Measurements from ENCODE around the gene RBFOX2. TPM values are rescaled to one million over a fixed set of nuclear protein-coding genes. Genes with fewer than 3 reads are reported as not detected.
"Not testable (repeated sequence)": the region's sequence is repeated elsewhere in the genome, so short reads cannot be mapped to it uniquely, and the experiment has no call there.

The RBFOX2 gene
- total RNA-seq, 5 donors from 2014 or later (not counting 1 experiment from before 2014, with no cell fraction given) = 0.73 to 1.5 (median 1.4) TPM

DNA sequence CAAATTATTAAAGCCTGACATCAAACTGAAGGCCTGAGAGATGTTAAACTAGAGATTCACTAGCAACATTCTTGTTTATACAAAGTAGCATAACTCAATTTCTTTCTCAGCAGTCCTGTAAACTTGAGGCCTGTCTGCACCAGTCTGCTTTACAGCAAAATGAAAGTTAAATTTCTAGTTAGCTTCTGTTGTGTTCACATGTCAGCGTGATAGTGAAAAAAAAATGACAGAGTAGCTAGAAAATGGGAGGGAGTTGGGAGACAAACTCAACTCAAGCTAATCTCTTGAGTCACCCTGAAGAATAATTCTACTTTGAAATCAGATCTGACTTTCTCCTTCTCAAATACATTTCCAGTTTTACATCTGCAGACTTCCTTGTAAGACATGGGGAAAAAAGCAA is 6.5 kb downstream of the RBFOX2 start:
- WGBS (ENCODE audit: insufficient coverage) = no CpG with 5 or more reads among the region's 1 CpG
- H3K36me3 Mint-ChIP-seq = no peaks in the 10 kb centered on the region
- H3K4me1 ChIP-seq (ENCODE audit: control insufficient read depth in 1 of 2, extremely low read depth in 1 of 2, insufficient read depth in 2 of 2, low read length in 2 of 2) = peaks cover 0 to 2% of the 10 kb centered on the region in 2 experiments
- H3K27me3 Mint-ChIP-seq = peaks cover 0 to 9% of the 10 kb centered on the region in 2 donors
- no peak overlapping the region for H3K4me3 Mint-ChIP-seq
- H3K27ac ChIP-seq (ENCODE audit: low read length) = no peak overlapping the region
- no peaks in the 10 kb centered on the region for H3K27me3 ChIP-seq (replicated peaks in 1 of 2; ENCODE audit: control insufficient read depth in 2 of 2, extremely low read depth in 1 of 2, insufficient read depth in 2 of 2, low read length in 1 of 2)
- ChIA-PET CTCF (no interaction called here), POLR2A (interaction anchor here in 1 of 2 donors (0.5 kb wide), 1 partner anchor 11 kb away, joined by 4 read pairs; no protein-coding TSS in a partner anchor)
- H3K4me3 ChIP-seq (ENCODE audit: control insufficient read depth in 1 of 2, extremely low read depth in 1 of 2, low read length in 1 of 2) = no peak overlapping the region
- no peaks in the 10 kb centered on the region for H3K9me3 Mint-ChIP-seq
- H3K27ac Mint-ChIP-seq = peak overlapping the region; percentile 62 to 78
- no peak for DNase-seq
- no peaks in the 10 kb centered on the region for H3K9me3 ChIP-seq
- peak in 1 of 4 experiments; percentile 47 for ATAC-seq (replicated peaks in 1 of 4)
- H3K4me1 Mint-ChIP-seq = peaks cover 15 to 25% (median 19%) of the 10 kb centered on the region in 3 donors
- no peaks in the 10 kb centered on the region for H3K36me3 ChIP-seq (ENCODE audit: control insufficient read depth in 2 of 2, extremely low read depth in 1 of 2, insufficient read depth in 1 of 2, low read length in 1 of 2)

DNA sequence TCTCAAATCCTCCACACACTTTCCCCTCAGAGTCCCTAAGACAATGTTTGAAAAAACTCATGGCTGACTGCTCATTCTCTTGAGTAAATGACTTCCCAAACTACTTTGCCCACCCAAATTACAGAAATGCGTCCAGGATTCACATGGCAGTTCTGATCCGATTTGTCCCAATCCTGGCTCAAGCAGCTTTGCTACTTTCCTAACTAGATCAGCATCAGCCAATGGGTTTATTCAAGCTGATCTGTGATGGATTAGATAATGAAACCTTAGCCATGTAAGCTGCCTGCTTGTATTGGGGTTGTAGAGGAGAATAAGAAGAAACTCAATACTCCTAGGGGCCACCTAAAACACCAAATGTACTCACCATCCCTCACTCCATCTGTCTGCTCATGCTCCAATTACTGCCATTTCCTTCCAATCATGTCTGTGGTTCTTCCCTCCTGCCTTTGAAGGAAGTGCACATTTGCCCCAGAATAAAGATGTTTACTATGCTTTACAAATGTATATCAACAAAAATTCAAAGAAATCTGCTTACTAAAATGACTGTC is 6.9 kb downstream of the RBFOX2 start:
- ChIA-PET POLR2A (interaction anchor here in 1 of 2 donors (0.5 kb wide), 1 partner anchor 10 kb away, joined by 4 read pairs; no protein-coding TSS in a partner anchor), CTCF (no interaction called here)
- no peak overlapping the region for H3K4me3 ChIP-seq (ENCODE audit: control insufficient read depth in 1 of 2, extremely low read depth in 1 of 2, low read length in 1 of 2)
- H3K9me3 Mint-ChIP-seq = no peaks in the 10 kb centered on the region
- no peak overlapping the region for H3K4me3 Mint-ChIP-seq
- ATAC-seq (replicated peaks in 1 of 4) (no peak), DNase-seq (no peak)
- H3K27me3 Mint-ChIP-seq = peaks cover 0 to 9% of the 10 kb centered on the region in 2 donors
- H3K36me3 Mint-ChIP-seq = no peaks in the 10 kb centered on the region
- H3K9me3 ChIP-seq = no peaks in the 10 kb centered on the region
- no CpG with 5 or more reads among the region's 2 CpGs for WGBS (ENCODE audit: insufficient coverage)
- no peaks in the 10 kb centered on the region for H3K27me3 ChIP-seq (replicated peaks in 1 of 2; ENCODE audit: control insufficient read depth in 2 of 2, extremely low read depth in 1 of 2, insufficient read depth in 2 of 2, low read length in 1 of 2)
- no peaks in the 10 kb centered on the region for H3K36me3 ChIP-seq (ENCODE audit: control insufficient read depth in 2 of 2, extremely low read depth in 1 of 2, insufficient read depth in 1 of 2, low read length in 1 of 2)
- H3K4me1 Mint-ChIP-seq = peaks cover 12 to 22% (median 17%) of the 10 kb centered on the region in 3 donors
- peak overlapping the region; percentile 62 to 78 for H3K27ac Mint-ChIP-seq
- peaks cover 0 to 2% of the 10 kb centered on the region in 2 experiments for H3K4me1 ChIP-seq (ENCODE audit: control insufficient read depth in 1 of 2, extremely low read depth in 1 of 2, insufficient read depth in 2 of 2, low read length in 2 of 2)
- H3K27ac ChIP-seq (ENCODE audit: low read length) = no peak overlapping the region

DNA sequence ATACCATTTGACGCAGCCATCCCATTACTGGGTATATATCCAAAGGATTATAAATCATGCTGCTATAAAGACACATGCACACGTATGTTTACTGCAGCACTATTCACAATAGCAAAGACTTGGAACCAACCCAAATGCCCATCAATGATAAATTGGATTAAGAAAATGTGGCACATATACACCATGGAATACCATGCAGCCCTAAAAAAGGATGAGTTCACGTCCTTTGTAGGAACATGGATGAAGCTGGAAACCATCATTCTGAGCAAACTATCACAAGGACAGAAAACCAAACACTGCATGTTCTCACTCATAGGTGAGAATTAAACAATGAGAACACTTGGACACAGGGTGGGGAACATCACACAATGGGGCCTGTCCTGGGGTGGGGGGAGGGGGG is 7.8 kb downstream of the RBFOX2 start:
- H3K27ac ChIP-seq (ENCODE audit: low read length); H3K27ac Mint-ChIP-seq; DNase-seq; H3K4me3 Mint-ChIP-seq; H3K36me3 Mint-ChIP-seq; ATAC-seq (replicated peaks in 1 of 4); H3K4me1 ChIP-seq (ENCODE audit: control insufficient read depth in 1 of 2, extremely low read depth in 1 of 2, insufficient read depth in 2 of 2, low read length in 2 of 2); POLR2A ChIA-PET; H3K4me3 ChIP-seq (ENCODE audit: control insufficient read depth in 1 of 2, extremely low read depth in 1 of 2, low read length in 1 of 2); CTCF ChIA-PET; H3K36me3 ChIP-seq (ENCODE audit: control insufficient read depth in 2 of 2, extremely low read depth in 1 of 2, insufficient read depth in 1 of 2, low read length in 1 of 2); H3K9me3 Mint-ChIP-seq; H3K27me3 ChIP-seq (replicated peaks in 1 of 2; ENCODE audit: control insufficient read depth in 2 of 2, extremely low read depth in 1 of 2, insufficient read depth in 2 of 2, low read length in 1 of 2); H3K9me3 ChIP-seq: not testable (repeated sequence)
- H3K27me3 Mint-ChIP-seq = peaks cover 2 to 12% of the 10 kb centered on the region in 2 donors
- peaks cover 12 to 19% (median 12%) of the 10 kb centered on the region in 3 donors for H3K4me1 Mint-ChIP-seq
- no CpG with 5 or more reads among the region's 3 CpGs for WGBS (ENCODE audit: insufficient coverage)

DNA sequence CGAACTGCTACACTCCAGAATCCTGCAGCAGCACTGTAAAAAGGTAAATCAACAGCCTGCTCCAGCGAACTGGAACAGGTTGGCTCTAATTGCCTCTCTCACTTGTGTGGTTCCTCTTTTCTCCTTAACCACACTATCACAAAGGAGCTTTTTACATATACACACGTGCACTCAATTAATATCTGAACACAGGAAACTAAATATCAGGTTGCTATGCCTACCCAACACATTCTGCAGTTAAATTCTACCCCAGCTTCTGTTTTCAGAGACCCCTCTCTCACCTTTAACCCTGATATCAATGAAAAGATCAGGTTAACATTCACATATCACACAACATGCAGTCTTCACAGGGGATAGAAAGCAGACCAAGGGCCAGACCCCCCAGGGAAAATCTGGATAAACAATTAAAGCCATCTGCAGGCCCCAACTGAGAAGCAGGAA is 11.0 kb downstream of the RBFOX2 start:
- 13% methylated on average over 2 of the region's 3 CpGs for WGBS (ENCODE audit: insufficient coverage)
- Histone ChIP-seq H3K36me3 (ENCODE audit: control insufficient read depth in 2 of 2, extremely low read depth in 1 of 2, insufficient read depth in 1 of 2, low read length in 1 of 2) (no peaks in the 10 kb centered on the region), H3K27ac (ENCODE audit: low read length) (no peak overlapping the region), H3K27me3 (replicated peaks in 1 of 2; ENCODE audit: control insufficient read depth in 2 of 2, extremely low read depth in 1 of 2, insufficient read depth in 2 of 2, low read length in 1 of 2) (peaks cover 0 to 3% of the 10 kb centered on the region in 2 experiments), H3K9me3 (no peaks in the 10 kb centered on the region), H3K4me3 (ENCODE audit: control insufficient read depth in 1 of 2, extremely low read depth in 1 of 2, low read length in 1 of 2) (no peak overlapping the region), H3K4me1 (ENCODE audit: control insufficient read depth in 1 of 2, extremely low read depth in 1 of 2, insufficient read depth in 2 of 2, low read length in 2 of 2) (peaks cover 0 to under 1% of the 10 kb centered on the region in 2 experiments)
- H3K36me3 Mint-ChIP-seq = no peaks in the 10 kb centered on the region
- peaks cover 8 to 12% of the 10 kb centered on the region in 2 donors for H3K27me3 Mint-ChIP-seq
- no peaks in the 10 kb centered on the region for H3K9me3 Mint-ChIP-seq
- ChIA-PET CTCF (interaction anchor here in 1 of 2 donors (0.6 kb wide), 1 partner anchor 1477 kb away, joined by 4 read pairs; no protein-coding TSS in a partner anchor), POLR2A (no interaction called here)
- peaks cover 12 to 16% (median 12%) of the 10 kb centered on the region in 3 donors for H3K4me1 Mint-ChIP-seq
- no peak for ATAC-seq (replicated peaks in 1 of 4)
- no peak for DNase-seq
- no peak overlapping the region for H3K27ac Mint-ChIP-seq
- H3K4me3 Mint-ChIP-seq = no peak overlapping the region

DNA sequence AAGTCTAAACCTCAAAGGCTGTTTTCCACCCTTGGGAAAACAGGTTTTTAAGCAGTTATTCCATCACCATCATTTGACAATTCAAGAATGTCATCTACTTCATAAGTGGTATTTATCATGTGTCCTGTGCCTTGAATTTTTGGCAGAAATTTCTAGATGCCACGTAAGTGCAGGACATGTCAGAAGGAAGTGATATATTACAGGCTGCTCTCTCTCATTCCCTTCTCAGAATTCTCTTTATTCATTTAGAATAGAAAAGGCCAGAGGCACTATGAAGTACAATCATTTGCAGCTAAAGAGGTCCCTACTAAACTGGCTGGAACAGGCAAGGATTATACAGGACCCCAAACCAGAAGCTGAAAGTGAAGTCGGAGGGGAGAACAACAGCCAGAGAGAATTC is 11.9 kb downstream of the RBFOX2 start:
- Mint-ChIP-seq H3K9me3 (no peaks in the 10 kb centered on the region), H3K4me1 (peaks cover 2 to 6% (median 2%) of the 10 kb centered on the region in 3 donors), H3K27ac (no peak overlapping the region), H3K36me3 (no peaks in the 10 kb centered on the region), H3K4me3 (no peak overlapping the region), H3K27me3 (peaks cover 8 to 12% of the 10 kb centered on the region in 2 donors)
- H3K4me3 ChIP-seq (ENCODE audit: control insufficient read depth in 1 of 2, extremely low read depth in 1 of 2, low read length in 1 of 2) = no peak overlapping the region
- no peaks in the 10 kb centered on the region for H3K4me1 ChIP-seq (ENCODE audit: control insufficient read depth in 1 of 2, extremely low read depth in 1 of 2, insufficient read depth in 2 of 2, low read length in 2 of 2)
- no peaks in the 10 kb centered on the region for H3K9me3 ChIP-seq
- ATAC-seq (replicated peaks in 1 of 4) = no peak
- ChIA-PET CTCF (interaction anchor here in 1 of 2 donors (0.6 kb wide), 1 partner anchor 940 kb away, joined by 3 read pairs; no protein-coding TSS in a partner anchor), POLR2A (no interaction called here)
- H3K36me3 ChIP-seq (ENCODE audit: control insufficient read depth in 2 of 2, extremely low read depth in 1 of 2, insufficient read depth in 1 of 2, low read length in 1 of 2) = no peaks in the 10 kb centered on the region
- peaks cover 0 to 5% of the 10 kb centered on the region in 2 experiments for H3K27me3 ChIP-seq (replicated peaks in 1 of 2; ENCODE audit: control insufficient read depth in 2 of 2, extremely low read depth in 1 of 2, insufficient read depth in 2 of 2, low read length in 1 of 2)
- WGBS (ENCODE audit: insufficient coverage) = no CpG with 5 or more reads among the region's 2 CpGs
- H3K27ac ChIP-seq (ENCODE audit: low read length) = no peak overlapping the region
- DNase-seq = no peak

DNA sequence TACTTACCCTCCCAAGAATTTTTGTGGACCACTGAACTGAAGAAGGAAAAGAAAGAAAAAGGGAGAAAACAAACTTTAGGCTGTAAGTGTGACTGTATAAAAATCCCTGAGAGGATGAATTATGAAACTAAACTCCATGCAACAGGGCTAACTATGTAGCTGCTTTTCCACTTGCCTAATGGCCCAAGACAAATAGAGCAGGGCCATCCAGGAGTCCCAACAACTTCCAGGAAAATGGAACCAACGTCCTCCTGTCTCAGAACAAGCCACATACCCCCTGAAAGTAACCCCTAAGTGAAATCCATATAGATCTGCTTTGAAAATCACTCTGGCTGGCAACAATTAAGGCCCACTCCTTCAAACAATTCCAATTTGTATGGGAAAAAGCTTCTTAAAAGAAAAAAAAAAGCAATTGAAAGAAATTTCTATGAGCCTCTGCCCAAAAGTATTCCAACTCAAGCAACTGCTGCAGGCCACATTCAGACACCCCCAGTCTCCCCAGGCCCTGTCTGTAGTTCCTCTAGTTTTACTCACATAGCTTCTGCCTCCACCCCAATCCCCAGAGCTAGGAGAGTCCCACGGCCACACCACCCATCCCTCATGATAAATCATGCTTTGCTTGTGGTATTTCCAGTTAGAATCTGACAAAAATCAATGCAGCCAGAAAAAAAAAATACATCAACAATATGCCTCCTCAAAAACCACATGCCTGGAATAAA is 12.7 kb downstream of the RBFOX2 start:
- CTCF ChIA-PET = no interaction called here

More for the DNA sequence above, 12.7 kb downstream of the RBFOX2 start:
- Histone ChIP-seq H3K9me3 (no peaks in the 10 kb centered on the region), H3K27me3 (replicated peaks in 1 of 2; ENCODE audit: control insufficient read depth in 2 of 2, extremely low read depth in 1 of 2, insufficient read depth in 2 of 2, low read length in 1 of 2) (peaks cover 0 to 5% of the 10 kb centered on the region in 2 experiments), H3K4me1 (ENCODE audit: control insufficient read depth in 1 of 2, extremely low read depth in 1 of 2, insufficient read depth in 2 of 2, low read length in 2 of 2) (no peaks in the 10 kb centered on the region), H3K36me3 (ENCODE audit: control insufficient read depth in 2 of 2, extremely low read depth in 1 of 2, insufficient read depth in 1 of 2, low read length in 1 of 2) (no peaks in the 10 kb centered on the region), H3K4me3 (ENCODE audit: control insufficient read depth in 1 of 2, extremely low read depth in 1 of 2, low read length in 1 of 2) (no peak overlapping the region), H3K27ac (ENCODE audit: low read length) (no peak overlapping the region)
- Mint-ChIP-seq H3K4me1 (peaks cover 0 to 4% (median 0%) of the 10 kb centered on the region in 3 donors), H3K27ac (no peak overlapping the region), H3K4me3 (no peak overlapping the region), H3K36me3 (no peaks in the 10 kb centered on the region), H3K27me3 (peaks cover 8 to 13% of the 10 kb centered on the region in 2 donors), H3K9me3 (no peaks in the 10 kb centered on the region)
- 63% methylated on average over 1 of the region's 2 CpGs for WGBS (ENCODE audit: insufficient coverage)
- POLR2A ChIA-PET = no interaction called here
- ATAC-seq (replicated peaks in 1 of 4) = no peak
- no peak for DNase-seq

All from T-cell (primary cell).